G401.6 (cell line): ENCODE measurements around the gene PPP4R1.

Source experiments
- FAIRE-seq: peaks from 2 replicates; lab custom pipeline; 2012; peaks lifted over from hg19 to GRCh38; lab: Jason Lieb, UNC

Gene PPP4R1

GRCh38 chr18:9507565-9508088, 106.7 kb downstream of the PPP4R1 start:
- FAIRE-seq: no peak

DNA sequence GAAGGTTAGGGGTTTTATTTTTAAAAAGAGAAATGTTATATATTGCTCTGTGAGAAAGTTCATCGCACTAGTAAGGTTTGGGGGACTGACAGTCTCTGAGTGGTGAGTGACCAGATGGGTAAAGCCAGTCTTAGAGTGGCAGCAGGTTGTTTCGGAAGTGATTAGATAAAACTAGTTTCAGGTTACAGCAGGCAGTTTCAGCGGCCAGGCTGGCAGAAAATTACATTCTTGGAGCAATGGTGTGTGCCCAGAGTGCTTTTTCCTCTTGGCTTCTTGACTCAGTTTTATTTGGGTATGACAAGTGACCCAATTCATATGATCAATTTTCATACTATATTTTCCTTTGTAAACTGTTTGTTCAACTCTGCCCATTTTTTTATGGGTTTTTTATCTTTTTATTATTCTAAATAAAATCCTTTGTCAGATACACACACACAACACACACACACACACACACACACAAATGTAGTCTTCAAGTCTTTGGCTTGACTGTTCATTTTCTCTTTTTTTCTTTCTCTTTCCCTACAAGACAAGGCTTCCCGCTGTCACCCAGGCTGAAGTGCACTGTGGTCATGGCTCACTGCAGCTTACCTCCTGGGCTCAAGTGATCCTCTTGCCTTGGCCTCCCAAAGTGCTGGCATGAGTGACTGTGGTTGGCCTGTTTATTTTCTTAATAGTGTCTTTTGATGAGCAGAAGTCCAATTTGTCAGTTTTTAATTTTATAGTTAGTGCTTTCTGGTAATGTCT, 108.1 kb downstream of the PPP4R1 start:
- no peak for FAIRE-seq
